NT2/D1 (cell line): ENCODE measurements around the gene GRIK1.

ENCODE experiments used
- DNase-seq: peaks from one replicate; pipeline ENCODE4 v3.0.0-alpha.2; 2011; ENCODE audit warnings: low read depth, low spot score
- H3K27me3 ChIP-seq: 2 replicates; pipeline ENCODE4 v1.6.0; 2011; ENCODE audit warnings: mild to moderate bottlenecking; ENCODE audit not compliant: insufficient read length, insufficient read depth
- H3K36me3 ChIP-seq: 2 replicates; pipeline ENCODE4 v1.6.1; 2011; ENCODE audit warnings: mild to moderate bottlenecking, low read length, mixed read lengths; ENCODE audit not compliant: insufficient read depth, insufficient read length
- H3K4me1 ChIP-seq: 2 replicates; pipeline ENCODE4 v1.5.1; 2011; ENCODE audit not compliant: insufficient read depth, insufficient read length
- H3K4me3 ChIP-seq: 2 replicates; pipeline ENCODE4 v1.5.1; 2011; ENCODE audit warnings: low read depth; ENCODE audit not compliant: insufficient read length
- H3K9ac ChIP-seq: 2 replicates; pipeline ENCODE4 v1.6.0; 2011; ENCODE audit warnings: low read depth; ENCODE audit not compliant: insufficient read length
- H3K9me3 ChIP-seq: 2 replicates; pipeline ENCODE4 v1.5.1; 2011; ENCODE audit warnings: mild to moderate bottlenecking, low read length; ENCODE audit not compliant: insufficient read depth
- SUZ12 ChIP-seq: IDR thresholded peaks from 2 replicates; pipeline ENCODE4 v1.6.1; 2011; ENCODE audit not compliant: insufficient read length, insufficient read depth; ENCODE audit errors: extremely low read depth
- YY1 ChIP-seq: IDR thresholded peaks from 2 replicates; pipeline ENCODE4 v1.6.1; 2011; ENCODE audit not compliant: insufficient read length, insufficient read depth
- ZNF274 ChIP-seq: IDR thresholded peaks from 2 replicates; pipeline ENCODE4 v1.6.1; 2011; ENCODE audit warnings: mild to moderate bottlenecking, low read depth, low read length

Gene GRIK1

DNA sequence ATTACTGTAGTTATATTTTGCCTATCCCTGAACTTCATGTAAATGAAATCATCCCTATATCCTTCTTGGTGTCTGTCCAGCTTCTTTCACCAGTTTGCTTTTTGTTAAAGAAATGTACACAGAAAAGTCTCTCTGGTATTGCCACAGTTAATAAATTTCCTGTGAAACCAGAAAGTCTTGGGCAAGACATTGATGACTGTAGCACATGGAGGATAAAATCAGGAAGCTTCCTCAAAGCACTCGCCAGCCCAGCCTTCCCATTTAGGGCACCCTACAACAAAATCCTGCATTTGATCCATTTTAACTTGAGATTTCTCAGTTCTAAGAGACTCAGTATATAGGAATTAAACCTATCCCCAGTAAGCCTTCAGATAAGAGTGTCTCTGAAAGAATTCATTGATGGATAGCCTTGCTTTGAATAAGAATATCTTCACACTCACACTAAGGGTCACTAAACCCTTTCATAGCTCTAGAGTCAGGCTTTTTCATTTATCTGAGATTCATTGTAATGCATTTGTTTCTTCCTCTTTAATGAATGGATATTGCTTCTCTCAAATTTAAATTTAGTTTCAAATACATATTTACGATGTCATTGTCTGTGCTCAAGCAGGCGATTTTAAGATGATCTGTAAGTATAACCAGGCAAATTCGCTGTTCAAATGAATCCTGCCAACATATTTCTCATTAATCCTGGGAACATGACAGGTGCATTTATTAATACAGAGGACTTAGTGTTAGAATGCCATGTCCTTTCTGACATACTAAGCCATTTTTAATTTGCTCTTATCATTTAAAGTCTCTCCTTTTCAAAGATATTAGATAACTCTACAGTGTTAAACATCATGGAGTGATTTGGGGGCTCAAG lies 153.1 kb downstream of the GRIK1 start:
- Histone ChIP-seq H3K36me3 (no peaks in the 10 kb centered on the region), H3K27me3 (no peaks in the 10 kb centered on the region), H3K4me1 (no peaks in the 10 kb centered on the region), H3K9me3 (no peaks in the 10 kb centered on the region), H3K9ac (no peak overlapping the region), H3K4me3 (no peak overlapping the region)
- no peak for DNase-seq
- TF ChIP-seq SUZ12 (no peak), ZNF274 (no peak), YY1 (no peak)

DNA sequence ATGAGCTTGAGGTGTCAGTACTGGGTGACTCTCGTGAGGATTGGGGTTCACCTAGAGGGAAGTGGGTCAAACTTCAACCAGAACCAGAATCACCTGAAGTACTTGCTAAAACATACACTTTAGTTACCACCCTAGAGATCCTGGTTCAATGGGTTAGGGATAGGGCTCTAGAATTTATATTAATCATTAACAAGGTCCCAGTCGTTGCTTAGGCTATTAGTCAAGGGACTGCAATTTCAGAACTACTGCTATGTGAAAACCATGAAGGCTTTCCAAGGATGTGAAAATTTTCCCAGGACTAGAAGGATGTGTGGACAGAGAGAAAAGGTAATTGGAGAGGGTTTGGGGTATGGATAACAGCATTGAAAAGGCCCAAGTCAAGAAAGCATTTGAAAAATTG lies 162.6 kb downstream of the GRIK1 start:
- Histone ChIP-seq H3K9ac (no peak overlapping the region), H3K36me3 (no peaks in the 10 kb centered on the region), H3K9me3 (no peaks in the 10 kb centered on the region), H3K27me3 (no peaks in the 10 kb centered on the region), H3K4me1 (no peaks in the 10 kb centered on the region), H3K4me3 (no peak overlapping the region)
- TF ChIP-seq SUZ12 (no peak), YY1 (no peak), ZNF274 (no peak)
- DNase-seq = no peak

DNA sequence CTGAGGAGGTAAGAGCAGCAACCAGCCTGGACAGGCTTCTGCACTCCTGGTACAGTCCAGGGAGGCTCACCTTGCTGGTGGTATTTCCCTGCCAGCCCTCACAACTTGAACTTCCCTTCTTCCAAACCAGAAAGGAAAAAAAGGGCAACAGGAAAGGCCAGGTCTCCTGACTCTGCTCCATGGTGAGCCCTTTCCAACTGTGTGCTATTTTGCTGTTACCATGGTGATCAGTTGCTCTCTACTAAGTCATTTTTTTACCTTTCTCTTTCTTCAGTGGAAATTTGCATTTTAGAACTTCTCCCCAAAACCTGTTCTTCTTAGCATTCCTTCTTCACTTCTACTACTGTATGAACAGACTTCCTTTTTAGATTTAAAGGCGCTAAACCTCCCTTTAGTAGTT lies 164.3 kb downstream of the GRIK1 start:
- no peak for TF ChIP-seq YY1
- TF ChIP-seq SUZ12 = no peak
- TF ChIP-seq ZNF274 = no peak

DNA sequence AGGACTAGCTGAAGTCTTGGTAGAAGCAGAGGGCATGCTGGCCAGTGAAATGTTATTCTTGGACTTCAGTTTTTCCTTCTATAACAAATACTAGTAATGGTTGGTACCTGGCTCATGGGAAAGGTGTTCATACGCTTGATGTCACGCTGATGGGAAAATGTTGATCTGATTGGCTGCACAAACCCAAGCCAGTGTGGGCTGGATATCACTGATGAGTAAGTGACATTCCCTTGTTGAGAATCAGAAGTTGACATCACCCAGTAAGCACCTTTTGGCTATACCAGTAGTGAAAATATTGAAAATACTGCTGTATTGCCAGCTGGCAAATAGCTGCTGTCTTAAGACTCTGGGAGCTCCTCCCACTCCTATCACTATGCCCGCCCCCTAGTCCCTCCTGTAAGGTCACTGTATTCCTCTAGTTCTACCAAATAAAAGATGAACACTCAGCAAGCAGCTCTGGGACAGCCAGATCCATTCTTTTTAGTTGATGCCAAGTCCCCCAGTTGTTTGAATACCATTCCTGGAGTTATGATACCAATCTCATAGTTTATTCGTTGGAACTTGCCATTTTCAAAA lies 168.2 kb downstream of the GRIK1 start:
- no peaks in the 10 kb centered on the region for H3K4me1 ChIP-seq
- no peak overlapping the region for H3K4me3 ChIP-seq
- no peaks in the 10 kb centered on the region for H3K27me3 ChIP-seq
- no peak overlapping the region for H3K9ac ChIP-seq
- TF ChIP-seq ZNF274 = no peak
- no peak for TF ChIP-seq SUZ12
- no peak for TF ChIP-seq YY1
- DNase-seq = no peak
- H3K9me3 ChIP-seq = no peaks in the 10 kb centered on the region
- no peaks in the 10 kb centered on the region for H3K36me3 ChIP-seq

More for the DNA sequence above, 164.3 kb downstream of the GRIK1 start:
- Histone ChIP-seq H3K4me3 (no peak overlapping the region), H3K36me3 (no peaks in the 10 kb centered on the region), H3K4me1 (no peaks in the 10 kb centered on the region), H3K27me3 (no peaks in the 10 kb centered on the region), H3K9me3 (no peaks in the 10 kb centered on the region), H3K9ac (no peak overlapping the region)
- no peak for DNase-seq

DNA sequence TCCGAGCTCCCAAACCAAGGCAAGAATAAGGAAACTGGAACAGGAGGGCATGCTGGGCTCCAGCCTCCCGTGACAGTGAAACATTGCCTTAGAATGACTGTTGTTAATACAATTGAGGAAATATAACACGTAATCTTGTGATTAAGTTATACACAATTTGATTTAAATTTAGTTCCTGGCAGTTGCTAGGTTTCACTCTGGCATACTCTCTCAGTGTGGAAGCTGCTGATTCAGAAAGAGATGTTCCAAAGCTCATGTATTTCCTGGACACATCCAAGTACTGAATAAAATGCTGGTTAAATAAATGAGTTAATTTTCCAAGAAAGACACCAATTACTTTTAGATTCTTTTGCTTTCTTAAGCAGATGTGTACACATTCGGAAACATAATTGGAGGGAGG lies 176.1 kb downstream of the GRIK1 start:
- Histone ChIP-seq H3K4me1 (no peaks in the 10 kb centered on the region), H3K27me3 (no peaks in the 10 kb centered on the region), H3K9ac (no peak overlapping the region), H3K9me3 (no peaks in the 10 kb centered on the region), H3K36me3 (no peaks in the 10 kb centered on the region), H3K4me3 (no peak overlapping the region)
- DNase-seq = no peak
- TF ChIP-seq YY1 (no peak), SUZ12 (no peak), ZNF274 (no peak)

DNA sequence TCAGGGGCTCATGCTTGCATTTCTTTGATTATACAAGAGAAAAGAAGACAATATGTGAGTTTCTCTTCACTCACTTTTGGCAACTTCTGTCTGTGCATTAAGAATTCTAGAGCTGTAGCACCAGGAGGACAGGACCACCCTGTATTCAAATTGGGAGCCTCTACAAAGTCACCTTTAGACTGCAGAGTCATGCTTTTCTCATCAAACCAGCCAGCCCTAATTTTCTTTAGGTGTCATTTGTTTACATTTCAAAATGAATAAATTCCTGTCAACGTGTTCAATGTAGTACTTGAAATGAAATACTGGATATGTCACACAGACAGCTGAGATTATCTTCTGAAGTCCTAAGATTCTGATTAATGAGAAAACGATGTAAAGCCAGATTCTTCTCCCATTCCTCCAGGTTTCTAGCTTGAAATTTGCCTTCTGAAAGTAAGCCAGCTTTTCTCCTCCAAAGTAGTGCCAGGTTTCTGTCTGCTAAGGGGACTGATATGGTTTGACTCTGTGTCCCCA lies 177.2 kb downstream of the GRIK1 start:
- no peak overlapping the region for H3K4me3 ChIP-seq
- H3K27me3 ChIP-seq = no peaks in the 10 kb centered on the region
- H3K4me1 ChIP-seq = no peaks in the 10 kb centered on the region
- TF ChIP-seq SUZ12 (no peak), YY1 (no peak), ZNF274 (no peak)
- no peak overlapping the region for H3K9ac ChIP-seq
- no peaks in the 10 kb centered on the region for H3K9me3 ChIP-seq
- no peak for DNase-seq
- no peaks in the 10 kb centered on the region for H3K36me3 ChIP-seq

DNA sequence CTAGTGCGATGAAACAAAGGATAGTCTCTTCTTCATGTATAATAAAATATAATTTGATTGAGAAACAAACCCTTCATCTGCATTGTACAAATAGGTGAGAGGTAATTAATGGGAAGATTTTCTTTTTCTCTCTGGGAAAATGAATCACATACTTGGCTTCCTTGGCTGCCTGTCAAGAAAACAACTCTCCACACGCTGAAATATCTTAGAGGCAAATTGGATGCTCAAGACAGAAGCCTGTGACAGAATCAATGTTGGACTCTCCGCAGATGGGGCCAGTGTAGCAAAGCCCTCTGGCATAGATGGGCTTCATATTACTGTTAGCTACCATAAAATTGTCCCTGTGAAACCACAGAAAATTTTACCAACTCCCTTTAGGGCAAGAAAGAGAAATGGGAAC lies 186.6 kb downstream of the GRIK1 start:
- Histone ChIP-seq H3K9ac (no peak overlapping the region), H3K36me3 (no peaks in the 10 kb centered on the region), H3K27me3 (no peaks in the 10 kb centered on the region), H3K4me3 (no peak overlapping the region), H3K4me1 (no peaks in the 10 kb centered on the region), H3K9me3 (no peaks in the 10 kb centered on the region)
- TF ChIP-seq YY1 (no peak), ZNF274 (no peak), SUZ12 (no peak)
- no peak for DNase-seq
